DND-41 (cell line): ENCODE results near the gene CLEC3B.

Experiments
- EZH2 ChIP-seq: IDR thresholded peaks from 3 replicates; pipeline ENCODE4 v1.6.1; 2012; ENCODE audit warnings: borderline replicate concordance, low read depth, mild to moderate bottlenecking, moderate library complexity, low read length, inconsistent platforms; ENCODE audit not compliant: severe bottlenecking
- TF ChIP-seq, protein P1 (sequence below): IDR thresholded peaks from 2 replicates; pipeline ENCODE4 v1.5.1; 2012; ENCODE audit warnings: borderline replicate concordance, low read length, moderate library complexity, mild to moderate bottlenecking; ENCODE audit not compliant: poor library complexity, severe bottlenecking; ENCODE audit errors: extremely low read depth

DNA sequence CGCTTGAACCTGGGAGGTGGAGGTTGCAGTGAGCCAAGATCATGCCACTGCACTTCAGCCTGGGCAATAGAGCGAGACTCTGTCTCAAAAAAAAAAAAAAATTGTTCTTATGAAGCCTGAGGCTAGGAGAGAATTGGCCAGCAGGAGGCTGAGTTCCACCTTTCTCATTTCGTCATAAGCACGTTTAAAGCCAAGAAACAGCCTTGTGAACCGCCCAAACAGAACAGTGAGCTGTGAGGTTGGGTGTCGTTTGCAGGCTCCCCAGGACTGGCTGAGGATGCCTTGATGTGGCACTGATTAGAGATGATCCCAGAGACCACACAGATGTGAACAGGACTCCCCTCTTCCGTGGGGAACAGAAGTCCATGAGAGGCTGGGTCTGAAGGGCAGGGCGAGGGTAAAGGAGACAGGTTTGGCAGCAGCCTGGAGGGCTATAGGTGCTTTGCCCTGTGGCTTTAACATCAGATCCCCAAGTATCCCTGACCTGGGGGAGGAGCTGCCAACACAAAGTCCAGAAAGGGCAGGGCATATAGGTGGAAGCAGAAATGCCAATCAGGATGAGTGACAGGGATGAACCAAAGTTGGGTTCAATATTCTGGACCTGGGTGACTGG, 52.9 kb downstream of the CLEC3B start:
- TF ChIP-seq, protein P1, sequence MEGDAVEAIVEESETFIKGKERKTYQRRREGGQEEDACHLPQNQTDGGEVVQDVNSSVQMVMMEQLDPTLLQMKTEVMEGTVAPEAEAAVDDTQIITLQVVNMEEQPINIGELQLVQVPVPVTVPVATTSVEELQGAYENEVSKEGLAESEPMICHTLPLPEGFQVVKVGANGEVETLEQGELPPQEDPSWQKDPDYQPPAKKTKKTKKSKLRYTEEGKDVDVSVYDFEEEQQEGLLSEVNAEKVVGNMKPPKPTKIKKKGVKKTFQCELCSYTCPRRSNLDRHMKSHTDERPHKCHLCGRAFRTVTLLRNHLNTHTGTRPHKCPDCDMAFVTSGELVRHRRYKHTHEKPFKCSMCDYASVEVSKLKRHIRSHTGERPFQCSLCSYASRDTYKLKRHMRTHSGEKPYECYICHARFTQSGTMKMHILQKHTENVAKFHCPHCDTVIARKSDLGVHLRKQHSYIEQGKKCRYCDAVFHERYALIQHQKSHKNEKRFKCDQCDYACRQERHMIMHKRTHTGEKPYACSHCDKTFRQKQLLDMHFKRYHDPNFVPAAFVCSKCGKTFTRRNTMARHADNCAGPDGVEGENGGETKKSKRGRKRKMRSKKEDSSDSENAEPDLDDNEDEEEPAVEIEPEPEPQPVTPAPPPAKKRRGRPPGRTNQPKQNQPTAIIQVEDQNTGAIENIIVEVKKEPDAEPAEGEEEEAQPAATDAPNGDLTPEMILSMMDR: peak; percentile 13
- no peak for TF ChIP-seq EZH2
